ENCODE measurements around the gene C1orf174. TPM values are rescaled to one million over a fixed set of nuclear protein-coding genes. Genes with fewer than 3 reads are reported as not detected.

Gene C1orf174
- total and polyA plus RNA-seq, 2 experiments from 2014 or later: 20.7 to 23.6 TPM

GRCh38 chr1:3940081-3940753 is 40.1 kb upstream of the C1orf174 start:
- no peak overlapping the region for H2AFZ ChIP-seq
- H3K9me3 ChIP-seq (ENCODE audit: low read depth): no peaks in the 10 kb centered on the region
- no peak overlapping the region for H3K4me3 ChIP-seq
- no peaks in the 10 kb centered on the region for H3K36me3 ChIP-seq (replicated peaks; ENCODE audit: insufficient read depth, low read depth)
- no peaks in the 10 kb centered on the region for H3K4me1 ChIP-seq (ENCODE audit: insufficient read depth)
- H3K27ac ChIP-seq: no peak overlapping the region
- no peaks in the 10 kb centered on the region for H3K79me2 ChIP-seq
- H3K9me2 ChIP-seq (replicated peaks; ENCODE audit: insufficient read depth): no peaks in the 10 kb centered on the region
- no peaks in the 10 kb centered on the region for H3K27me3 ChIP-seq
- no peaks in the 10 kb centered on the region for H4K20me1 ChIP-seq (ENCODE audit: insufficient read depth, poor library complexity, severe bottlenecking)
- 79% methylated on average over 15 of the region's 15 CpGs for WGBS (ENCODE audit: low lambda C conversion rate, missing lambda C conversion rate)
- H3K4me2 ChIP-seq: no peak overlapping the region
- TF ChIP-seq EZH2 (IDR thresholded peaks at IDR 0.05; ENCODE audit: borderline replicate concordance): no peak
- no peak for TF ChIP-seq CTCF (IDR thresholded peaks at IDR 0.05; ENCODE audit: poor library complexity)
- no peak for TF ChIP-seq EZH2phosphoT487 (IDR thresholded peaks at IDR 0.05; ENCODE audit: low read depth, severe bottlenecking, unreplicated experiment)
- no peak for DNase-seq (ENCODE audit: low spot score)

GRCh38 chr1:3939242-3940080 is 39.4 kb upstream of the C1orf174 start:
- DNase-seq (ENCODE audit: low spot score): no peak
- Histone ChIP-seq H3K4me3 (no peak overlapping the region), H3K4me2 (no peak overlapping the region), H3K27ac (no peak overlapping the region), H3K27me3 (no peaks in the 10 kb centered on the region), H3K79me2 (no peaks in the 10 kb centered on the region), H3K9me3 (ENCODE audit: low read depth) (no peaks in the 10 kb centered on the region), H3K4me1 (ENCODE audit: insufficient read depth) (no peaks in the 10 kb centered on the region), H3K36me3 (replicated peaks; ENCODE audit: insufficient read depth, low read depth) (no peaks in the 10 kb centered on the region), H4K20me1 (ENCODE audit: insufficient read depth, poor library complexity, severe bottlenecking) (no peaks in the 10 kb centered on the region), H2AFZ (no peak overlapping the region), H3K9me2 (replicated peaks; ENCODE audit: insufficient read depth) (no peaks in the 10 kb centered on the region)
- TF ChIP-seq CTCF (IDR thresholded peaks at IDR 0.05; ENCODE audit: poor library complexity) (no peak), EZH2 (IDR thresholded peaks at IDR 0.05; ENCODE audit: borderline replicate concordance) (no peak), EZH2phosphoT487 (IDR thresholded peaks at IDR 0.05; ENCODE audit: low read depth, severe bottlenecking, unreplicated experiment) (no peak)
- 90% methylated on average over 12 of the region's 12 CpGs for WGBS (ENCODE audit: low lambda C conversion rate, missing lambda C conversion rate)

- Histone ChIP-seq H4K20me1 (ENCODE audit: insufficient read depth, poor library complexity, severe bottlenecking) (no peaks in the 10 kb centered on the region), H3K79me2 (no peaks in the 10 kb centered on the region), H3K36me3 (replicated peaks; ENCODE audit: insufficient read depth, low read depth) (no peaks in the 10 kb centered on the region), H3K4me3 (no peak overlapping the region), H3K27ac (no peak overlapping the region), H3K4me1 (ENCODE audit: insufficient read depth) (no peaks in the 10 kb centered on the region), H3K27me3 (peaks cover 16% of the 10 kb centered on the region), H3K4me2 (no peak overlapping the region), H2AFZ (no peak overlapping the region), H3K9me2 (replicated peaks; ENCODE audit: insufficient read depth) (no peaks in the 10 kb centered on the region), H3K9me3 (ENCODE audit: low read depth) (no peaks in the 10 kb centered on the region)
- DNase-seq (ENCODE audit: low spot score): no peak
- 78% methylated on average over 21 of the region's 21 CpGs for WGBS (ENCODE audit: low lambda C conversion rate, missing lambda C conversion rate)
- TF ChIP-seq CTCF (IDR thresholded peaks at IDR 0.05; ENCODE audit: poor library complexity) (no peak), EZH2 (IDR thresholded peaks at IDR 0.05; ENCODE audit: borderline replicate concordance) (no peak), EZH2phosphoT487 (IDR thresholded peaks at IDR 0.05; ENCODE audit: low read depth, severe bottlenecking, unreplicated experiment) (no peak)
Observed at GRCh38 chr1:3932156-3932919, 32.3 kb upstream of the C1orf174 start.

All from hepatocyte (in vitro differentiated cells).